Activated CD4-positive, CD25-positive, alpha-beta regulatory T cell treated with anti-CD3 and anti-CD28 coated beads, Interleukin-2, amount 50 U/mL, for 72 hours (primary cell): ENCODE results near the gene ERC2.

ENCODE experiments used
- DNase-seq: peaks from one replicate; pipeline ENCODE4 v3.0.0; 2021

ERC2 gene

DNA sequence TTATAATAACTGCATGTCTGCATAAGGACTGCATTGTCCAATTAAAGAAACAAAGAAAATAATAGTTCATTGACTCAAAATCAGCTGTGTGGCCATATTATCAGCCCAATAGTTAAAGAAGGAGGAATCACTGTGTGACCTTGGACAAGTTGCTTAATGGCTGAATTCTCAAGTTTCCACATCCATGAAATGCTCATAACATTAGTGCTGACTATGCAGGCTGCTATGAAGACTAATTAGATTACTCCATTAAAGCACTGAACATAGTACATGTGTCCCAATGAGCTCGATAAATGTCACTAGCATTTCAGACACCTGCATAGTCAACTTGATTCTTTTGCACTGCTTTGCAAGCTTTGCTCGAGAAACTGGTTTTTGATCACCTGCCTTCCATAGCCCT is 870.0 kb downstream of the ERC2 start:
- DNase-seq, result no peak

DNA sequence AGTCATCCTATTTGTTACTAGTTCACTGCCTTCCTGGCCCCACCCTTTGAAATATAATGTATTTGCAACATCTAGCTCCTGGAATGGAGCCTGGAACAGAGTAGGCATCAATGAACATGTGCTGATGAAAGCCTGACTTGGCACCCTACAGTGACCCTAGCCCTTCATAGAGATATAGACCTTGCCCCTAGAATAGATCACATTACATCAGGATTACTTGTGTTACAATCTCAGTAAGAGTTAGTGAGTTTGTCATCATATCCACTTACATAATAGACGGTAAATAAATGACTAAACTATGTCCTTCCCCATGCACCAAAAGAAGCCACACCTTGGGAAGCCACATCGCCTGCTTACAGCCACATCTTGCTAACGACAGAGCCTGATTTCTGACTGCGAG is 870.6 kb downstream of the ERC2 start:
- no peak for DNase-seq

DNA sequence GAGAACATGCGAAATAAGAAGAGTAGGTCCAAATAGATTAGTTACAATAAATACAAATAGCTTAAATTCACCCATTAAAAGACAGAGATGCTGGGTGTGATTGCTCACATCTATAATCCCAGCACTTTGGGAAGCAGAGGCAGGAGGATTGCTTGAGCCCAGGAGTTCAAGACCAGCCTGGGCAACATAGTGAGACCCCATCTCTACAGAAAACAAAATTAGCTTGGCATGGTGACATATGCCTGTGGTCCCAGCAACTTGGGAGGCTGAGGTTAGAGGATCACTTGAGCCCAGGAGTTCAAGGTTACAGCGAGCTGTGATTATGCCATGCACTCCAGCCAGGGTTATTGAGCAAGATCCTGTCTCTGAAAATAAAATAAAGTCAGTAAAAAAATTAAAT is 872.1 kb downstream of the ERC2 start:
- no peak for DNase-seq

DNA sequence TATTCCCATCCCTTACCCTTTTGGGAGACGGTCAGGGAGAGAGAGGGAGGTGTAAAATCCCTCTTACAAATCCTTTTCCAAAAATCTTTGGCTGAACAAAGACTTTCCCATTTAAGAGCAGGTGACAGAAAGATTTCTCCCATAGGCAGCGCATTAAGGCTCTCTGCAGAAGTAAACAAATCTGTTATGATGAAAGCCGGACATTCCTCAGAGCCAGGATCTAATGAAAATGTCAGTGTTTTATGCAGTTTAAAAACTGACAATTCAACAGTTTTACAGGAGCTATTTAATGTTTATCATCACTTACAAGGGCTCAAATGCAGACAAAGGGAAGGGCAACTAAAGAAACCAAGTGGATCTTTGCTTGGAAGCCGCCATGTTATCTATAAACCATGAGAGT is 872.8 kb downstream of the ERC2 start:
- DNase-seq, result no peak

DNA sequence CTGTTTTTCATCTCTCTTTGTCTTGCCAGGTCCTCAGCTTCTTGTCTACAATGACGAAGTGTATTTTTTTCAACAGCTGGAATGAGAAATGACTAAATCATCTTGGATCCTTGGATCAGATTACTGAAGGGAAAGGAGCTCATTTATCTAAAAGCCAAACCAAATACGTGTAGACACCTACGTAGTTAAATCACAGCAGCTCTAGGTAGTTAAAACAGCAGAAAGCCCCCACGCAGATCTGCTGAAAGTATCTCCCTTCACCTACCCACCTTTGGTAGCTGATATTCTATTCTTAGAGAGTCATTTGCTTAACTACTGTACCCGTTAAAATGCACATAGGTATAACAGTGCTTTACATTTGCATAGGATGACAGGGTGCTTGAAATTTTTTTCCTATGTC is 875.7 kb downstream of the ERC2 start:
- DNase-seq, result no peak

DNA sequence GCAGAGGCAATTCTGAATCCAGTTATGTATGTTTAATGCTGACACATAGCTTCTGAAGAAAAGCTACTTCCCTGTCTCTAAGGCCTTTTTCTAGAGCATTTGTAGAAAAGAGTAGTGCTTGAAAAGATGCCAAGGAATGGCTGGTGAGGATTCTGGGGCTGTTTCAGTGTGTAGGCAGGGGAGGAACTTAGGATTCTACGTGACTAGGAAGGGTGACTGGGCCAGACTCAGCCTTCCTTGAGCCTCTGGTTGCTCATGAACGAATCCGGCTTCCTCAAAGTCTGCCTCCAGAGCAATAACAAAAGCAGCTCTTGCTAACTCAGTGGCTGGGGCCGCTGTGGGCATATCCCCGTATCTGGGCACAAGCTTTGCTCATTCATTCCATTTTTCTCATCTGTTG is 876.4 kb downstream of the ERC2 start:
- no peak for DNase-seq

DNA sequence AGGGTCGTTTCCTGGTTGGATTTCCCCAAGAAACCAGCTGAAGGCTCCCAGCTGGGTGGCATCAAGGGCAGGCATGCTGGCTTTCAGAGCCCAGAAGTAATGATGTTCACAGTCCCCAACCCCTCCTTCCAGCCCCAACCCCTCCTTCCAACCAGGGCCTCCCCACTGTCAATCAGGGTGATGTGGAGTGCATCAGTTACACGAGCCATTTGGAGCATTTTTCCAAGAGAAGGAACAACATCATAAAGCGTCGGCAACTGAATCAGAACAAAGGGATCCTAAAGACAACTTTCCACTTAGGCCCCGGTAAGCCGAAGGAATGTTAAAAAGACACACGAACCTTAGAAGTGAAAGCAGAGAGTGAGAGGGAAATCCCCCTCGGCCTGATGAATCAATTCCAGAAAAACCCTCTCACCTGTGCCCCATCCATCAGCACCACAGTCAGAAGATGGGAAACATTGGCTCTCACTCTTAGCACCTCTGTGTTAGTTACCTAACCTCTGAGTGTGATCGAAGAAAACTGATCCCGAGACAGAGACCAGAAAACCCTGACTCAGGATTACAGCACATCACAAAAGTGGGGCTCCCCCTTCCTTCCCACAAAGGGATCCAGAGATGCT is 880.0 kb downstream of the ERC2 start:
- no peak for DNase-seq

DNA sequence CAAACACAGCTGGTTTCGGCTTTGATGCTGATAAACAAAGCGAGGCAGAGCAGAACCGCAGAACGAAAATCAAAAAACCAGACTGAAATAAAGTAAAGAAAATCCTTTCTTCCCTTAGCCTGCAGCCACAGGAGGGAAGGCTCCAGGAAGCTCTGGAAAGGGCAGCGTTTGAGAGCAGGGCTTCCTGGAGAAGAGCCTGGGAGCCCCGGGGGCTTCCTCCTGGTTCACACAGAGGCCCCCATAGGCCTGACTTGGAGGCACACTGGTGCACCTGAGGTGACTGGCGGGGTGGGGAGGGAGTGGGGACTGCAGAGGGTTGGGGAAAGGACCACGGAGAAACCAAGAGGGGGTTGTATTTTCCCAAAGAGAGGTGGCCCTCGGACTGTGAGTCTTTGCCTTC is 882.4 kb downstream of the ERC2 start:
- DNase-seq, result no peak

DNA sequence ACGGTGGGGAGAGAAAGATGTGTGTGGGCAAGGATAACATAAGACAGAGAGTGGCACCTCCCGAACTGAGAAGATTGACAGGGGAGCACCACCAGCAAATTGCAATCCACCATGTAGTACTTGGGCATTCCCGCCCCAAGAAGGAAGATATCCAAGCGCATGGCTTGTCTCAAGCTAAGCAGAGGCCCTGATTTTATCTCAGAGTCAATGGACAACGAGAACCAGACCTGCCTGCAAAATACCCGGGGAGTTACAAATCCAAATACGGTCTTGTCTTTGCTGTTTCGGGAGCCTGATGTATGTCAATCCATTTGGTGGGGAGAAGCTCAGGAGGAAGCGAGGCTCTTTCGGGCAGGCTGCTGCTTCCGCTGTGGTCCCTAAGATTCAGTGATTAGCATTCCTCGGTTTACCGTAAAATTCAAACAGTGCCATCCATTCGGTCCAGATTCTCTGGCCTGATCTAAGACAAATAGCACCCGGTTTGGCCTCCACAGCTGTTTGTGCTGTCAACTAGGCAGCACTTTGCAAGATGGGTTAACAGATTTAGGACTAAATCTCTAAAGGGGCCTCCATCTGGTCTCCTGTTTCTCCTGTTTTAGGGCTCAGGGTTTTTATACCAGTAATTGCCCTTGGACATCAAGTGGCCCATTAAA is 883.4 kb downstream of the ERC2 start:
- DNase-seq, result no peak

DNA sequence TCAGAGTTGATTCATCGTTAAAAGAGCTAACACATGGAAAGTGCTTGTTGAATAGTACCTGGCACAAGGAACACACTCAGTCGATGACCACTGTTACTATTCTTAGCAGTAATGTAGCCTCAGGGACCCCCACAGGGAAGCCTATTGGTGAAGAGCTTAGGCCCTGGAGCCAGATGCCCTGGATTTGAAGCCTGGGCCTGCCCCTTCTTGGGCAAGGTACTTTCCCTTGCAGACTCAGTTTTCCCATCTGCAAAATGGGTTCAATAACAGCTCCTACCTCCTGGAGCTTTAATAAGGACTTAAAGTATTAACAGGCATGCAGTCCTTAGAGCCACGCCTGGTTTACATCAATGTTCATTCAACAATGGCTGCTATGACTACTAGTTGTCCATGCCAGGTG is 884.2 kb downstream of the ERC2 start:
- no peak for DNase-seq

DNA sequence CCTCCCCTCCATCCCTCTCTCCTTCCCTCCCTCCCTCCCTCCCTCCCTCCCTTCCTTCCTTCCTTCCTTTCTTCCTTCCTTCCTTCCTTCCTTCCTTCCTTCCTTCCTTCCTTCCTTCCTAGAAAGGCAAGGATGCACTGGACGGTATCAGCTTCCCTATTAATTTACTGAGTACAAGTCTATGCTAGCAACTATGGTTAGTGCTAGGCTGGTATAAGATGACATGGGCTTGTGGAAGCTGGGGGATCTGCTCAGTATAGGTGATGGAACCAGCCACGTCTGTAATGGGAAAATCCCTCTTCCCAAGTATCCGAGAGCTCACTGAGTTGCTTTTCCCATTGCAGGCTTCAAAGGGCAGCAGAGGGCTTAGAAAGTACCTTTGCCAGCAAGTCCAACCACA is 884.8 kb downstream of the ERC2 start:
- no peak for DNase-seq

DNA sequence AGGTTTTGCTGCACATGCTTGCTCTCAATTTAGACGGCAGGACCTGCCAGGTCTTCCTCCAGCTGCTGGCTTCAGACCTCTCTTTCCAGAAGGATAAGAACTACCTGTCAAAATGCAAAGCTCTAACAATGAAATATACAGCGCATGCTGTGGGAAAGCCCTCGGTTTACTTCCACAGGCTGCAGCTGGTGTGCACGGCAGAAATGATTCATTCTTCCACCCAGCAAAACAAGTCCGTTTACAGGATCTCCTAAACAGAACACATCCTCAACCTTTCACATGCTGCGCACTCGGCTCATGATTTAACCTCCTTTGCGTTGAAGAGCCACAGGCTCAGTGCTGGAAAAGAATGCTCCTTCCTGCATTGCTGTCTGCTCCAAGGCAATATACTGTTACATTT is 888.8 kb downstream of the ERC2 start:
- no peak for DNase-seq

DNA sequence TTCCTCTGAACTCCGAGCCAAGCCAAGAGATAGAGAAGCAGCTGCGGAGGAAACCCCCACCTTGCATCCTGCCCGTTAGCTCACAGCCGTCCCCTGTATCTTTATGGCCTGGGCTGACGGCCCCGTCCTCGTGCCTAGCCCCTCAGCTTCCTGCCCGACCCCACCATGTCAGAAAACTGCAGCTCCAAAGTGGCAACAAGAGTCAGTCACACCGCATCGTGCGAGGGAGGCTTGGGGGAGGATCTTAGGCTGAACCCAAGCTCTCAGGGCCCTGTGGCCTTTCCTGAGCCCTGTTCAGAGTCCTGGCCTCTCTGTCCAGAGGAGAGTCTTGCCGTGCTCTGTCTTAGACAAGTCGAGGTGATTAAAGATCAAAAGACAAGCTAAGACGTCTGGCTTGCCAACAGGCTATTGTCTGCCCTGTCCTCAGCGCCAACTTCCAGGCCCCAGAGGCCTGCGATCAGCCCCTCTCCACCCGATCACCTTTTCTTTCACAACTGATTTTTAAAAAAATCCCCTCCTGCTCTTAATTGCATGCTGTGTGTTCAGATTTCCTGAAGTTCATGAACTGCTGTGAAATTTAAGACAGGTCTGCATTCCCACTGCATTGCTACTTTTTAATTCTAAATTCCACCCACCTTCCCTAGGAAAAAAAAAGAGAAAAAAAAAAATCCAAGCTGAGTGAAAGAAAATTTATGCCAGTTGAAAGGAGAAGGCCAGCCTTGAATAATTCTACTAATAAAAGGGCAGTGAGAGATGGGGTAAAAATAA is 891.5 kb downstream of the ERC2 start:
- DNase-seq, result no peak

DNA sequence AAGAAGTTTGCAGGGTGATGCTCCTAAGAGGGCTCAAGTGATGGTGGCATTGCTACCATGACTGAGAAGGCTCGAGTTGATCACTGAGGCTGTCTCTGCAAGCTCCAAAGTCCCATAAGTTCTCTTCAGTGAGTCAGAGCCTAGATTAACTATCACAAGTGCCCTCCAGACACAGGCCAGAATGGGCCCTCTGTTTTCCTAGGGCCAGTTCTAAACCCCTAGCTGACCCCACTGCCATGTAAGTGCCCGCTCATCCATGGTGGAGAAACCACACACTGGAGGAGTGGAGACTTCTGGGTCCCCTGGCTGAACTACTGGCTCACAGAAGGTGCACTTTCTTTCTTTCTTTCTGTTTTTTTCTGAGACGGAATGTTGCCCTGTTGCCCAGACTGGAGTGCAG is 893.6 kb downstream of the ERC2 start:
- no peak for DNase-seq

DNA sequence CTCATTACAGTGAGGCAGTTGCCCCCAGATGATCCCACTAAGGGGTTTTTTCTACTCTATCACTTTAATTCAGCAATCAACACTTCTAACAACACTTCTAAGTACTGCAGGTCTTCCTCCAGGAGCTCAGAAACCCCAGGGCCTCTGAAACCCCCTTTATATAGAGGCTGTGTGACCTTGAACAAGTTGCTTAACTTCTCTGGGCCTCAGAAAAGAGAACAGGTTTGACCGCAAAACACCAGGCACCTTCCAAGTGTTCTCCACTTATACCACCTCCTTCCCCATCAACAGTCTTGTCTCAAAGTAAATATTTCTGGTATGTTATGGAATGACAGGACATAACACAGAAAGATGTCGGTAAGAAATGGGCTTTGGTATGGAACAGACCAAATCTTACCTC is 895.5 kb downstream of the ERC2 start:
- DNase-seq, result no peak

DNA sequence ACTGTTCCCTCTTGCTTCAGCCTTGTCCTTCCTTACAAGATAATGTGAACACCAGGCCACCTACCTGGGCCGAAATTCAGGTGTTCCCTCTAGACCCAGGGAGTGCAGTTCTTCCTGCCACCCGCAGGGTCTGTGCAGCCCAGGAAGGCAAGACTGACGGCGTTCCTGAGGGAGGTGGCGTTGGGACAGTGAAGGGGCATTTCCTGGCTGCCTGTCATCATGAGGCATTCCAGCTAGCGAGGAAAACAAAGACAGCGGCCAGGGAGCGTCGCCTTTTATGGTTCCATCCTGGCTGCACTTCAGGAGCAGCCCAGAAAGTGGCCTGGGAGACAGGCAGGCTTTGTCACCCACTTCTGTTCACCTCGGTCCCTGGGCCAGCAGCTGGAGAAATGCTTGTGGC is 896.4 kb downstream of the ERC2 start:
- no peak for DNase-seq

DNA sequence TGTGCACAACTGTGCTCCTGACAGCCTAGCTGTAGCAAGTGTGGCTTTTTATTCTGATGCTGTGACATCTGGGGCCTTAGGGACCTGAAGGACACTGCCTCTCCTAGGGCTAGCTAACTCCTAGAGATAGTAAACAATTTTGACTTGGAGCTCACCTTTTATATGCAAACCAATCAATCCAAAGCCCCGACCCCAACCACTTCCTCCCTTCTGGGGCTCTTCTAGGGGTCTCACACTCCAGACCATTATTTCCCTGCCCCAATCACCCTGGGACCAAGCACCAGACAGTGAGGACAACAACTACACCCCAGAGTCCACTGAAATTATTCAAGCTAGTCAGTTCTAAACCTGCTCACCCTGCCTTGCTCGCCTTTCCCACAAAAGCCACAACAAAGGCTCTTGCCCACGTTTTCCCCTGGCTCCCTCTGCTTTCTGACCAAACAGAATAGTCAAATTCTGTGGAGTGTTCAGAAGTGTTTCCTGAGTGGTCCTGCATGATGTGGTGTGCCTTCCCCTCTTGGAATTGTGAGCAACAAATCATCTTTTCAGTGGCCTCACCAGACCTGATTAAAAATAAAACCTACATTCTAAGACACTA is 897.0 kb downstream of the ERC2 start:
- DNase-seq, result no peak

DNA sequence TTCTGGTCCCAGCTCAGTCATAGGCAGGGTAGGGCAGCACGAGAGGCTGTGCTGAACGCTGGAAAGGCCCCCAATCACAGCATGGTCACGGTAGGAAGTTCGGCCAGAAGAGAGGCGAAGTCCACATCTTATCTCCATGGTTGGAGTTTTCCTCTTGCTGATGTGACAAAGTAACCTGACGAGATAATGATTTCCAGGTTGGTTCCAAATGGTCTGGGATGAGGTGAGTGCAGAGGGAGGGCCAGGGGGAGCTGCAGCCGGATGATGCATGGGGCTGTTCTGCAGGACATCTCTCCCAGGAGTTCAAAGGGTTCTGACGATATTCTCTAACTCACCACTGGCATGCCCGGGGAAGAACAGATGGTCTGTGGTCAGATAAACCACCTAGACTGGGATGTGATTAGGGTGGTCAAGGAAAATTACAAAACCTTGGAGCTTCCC is 898.0 kb downstream of the ERC2 start:
- DNase-seq, result no peak

DNA sequence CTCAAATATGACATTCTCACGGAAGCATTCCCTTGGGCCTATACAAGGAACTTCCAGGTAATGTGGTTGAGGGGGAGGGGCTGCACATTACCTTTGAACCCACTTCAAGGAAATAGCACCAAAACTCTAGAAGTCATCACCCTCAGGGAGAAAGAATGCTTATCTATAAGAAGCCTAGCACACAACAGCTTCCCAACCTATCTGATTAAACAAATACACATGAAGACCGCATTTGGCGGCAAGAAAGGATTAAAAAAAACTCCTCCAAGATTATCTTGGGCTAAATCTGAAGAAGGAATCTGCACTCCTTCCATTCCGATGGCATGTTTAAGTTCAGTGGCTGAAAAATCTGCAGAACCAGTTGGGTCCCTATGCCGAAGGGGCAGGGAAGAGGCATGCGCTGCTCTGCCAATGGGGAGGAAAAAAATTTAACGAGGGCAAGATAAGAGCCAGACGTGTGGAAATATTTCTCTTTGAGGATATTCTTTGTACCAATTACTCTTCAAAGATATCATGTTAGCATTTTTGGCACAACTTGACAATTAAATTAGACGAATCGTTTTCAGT is 899.2 kb downstream of the ERC2 start:
- no peak for DNase-seq

DNA sequence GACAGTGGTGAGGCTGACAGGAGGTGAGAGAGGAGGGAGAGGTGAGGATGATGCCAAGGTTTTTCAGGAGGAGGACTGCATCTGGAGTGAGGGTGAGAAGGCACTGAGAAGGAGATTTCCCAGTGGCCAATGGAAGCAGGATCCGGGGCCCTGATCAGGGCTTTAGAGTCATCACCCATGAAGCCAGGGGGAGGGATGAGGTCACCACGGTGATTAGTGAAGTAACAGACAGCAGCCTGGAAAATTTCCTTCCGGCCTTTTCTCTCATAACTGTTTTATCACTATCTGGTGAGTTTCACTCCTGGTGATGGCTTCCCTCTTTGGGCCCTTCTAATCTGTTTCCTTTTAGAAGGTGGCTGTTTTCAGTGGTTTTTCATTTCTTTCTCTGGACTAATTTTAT is 900.7 kb downstream of the ERC2 start:
- DNase-seq, result no peak

DNA sequence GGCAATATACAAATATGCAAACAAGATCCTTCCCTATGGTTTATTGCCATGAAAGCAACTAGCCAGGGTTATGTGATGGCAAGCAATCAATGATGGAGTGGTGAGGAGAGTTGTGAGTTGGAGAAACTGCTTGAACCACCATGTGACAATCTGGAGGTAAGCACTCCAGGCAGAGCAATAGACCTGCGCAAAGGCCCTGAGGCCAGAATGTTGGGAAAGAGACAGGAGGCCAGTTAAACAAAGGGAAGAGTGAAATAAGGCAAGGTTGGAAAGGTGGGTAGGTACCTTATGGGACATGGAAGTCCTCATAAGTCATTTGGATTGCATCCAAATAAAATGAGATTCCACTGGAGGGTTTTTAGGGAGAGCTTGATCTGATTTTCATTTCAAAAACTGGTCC is 901.1 kb downstream of the ERC2 start:
- no peak for DNase-seq

DNA sequence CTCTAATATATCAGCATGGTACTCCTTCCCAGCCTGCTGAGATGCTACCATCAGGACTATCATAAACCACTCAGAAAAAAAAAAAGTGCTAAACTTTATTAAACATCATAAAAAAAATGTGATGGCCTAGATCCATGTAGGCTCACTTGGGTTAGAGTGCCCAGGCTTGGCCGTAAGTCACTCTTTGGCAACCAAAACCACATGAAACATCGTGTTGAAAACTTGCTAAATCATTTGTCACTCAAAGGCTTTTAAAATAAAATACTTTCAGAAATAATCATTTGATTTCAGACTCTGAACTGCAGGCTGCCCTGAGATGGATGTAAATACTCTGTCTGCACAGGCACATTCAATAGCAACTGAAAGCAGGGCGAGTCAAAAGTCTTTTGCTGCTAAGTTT is 902.7 kb downstream of the ERC2 start:
- no peak for DNase-seq

DNA sequence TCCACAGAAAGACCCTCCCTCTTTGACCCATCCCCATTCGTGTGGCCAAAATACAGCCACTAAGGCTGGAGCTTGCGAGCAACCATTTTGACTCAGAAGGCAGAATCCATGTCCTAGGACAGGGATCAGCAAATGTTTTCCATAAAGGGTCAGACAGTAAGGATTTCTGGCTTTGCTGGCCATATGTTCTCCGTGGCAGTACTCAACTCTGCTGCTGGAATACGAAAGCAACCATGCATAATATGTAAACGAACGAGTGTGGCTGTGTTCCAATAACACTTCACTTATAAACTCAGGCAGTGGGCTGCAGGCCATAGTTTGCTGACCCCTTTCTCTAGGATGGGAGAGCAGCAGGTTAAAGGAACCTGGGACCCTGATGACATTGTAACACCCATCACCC is 903.5 kb downstream of the ERC2 start:
- DNase-seq, result no peak

DNA sequence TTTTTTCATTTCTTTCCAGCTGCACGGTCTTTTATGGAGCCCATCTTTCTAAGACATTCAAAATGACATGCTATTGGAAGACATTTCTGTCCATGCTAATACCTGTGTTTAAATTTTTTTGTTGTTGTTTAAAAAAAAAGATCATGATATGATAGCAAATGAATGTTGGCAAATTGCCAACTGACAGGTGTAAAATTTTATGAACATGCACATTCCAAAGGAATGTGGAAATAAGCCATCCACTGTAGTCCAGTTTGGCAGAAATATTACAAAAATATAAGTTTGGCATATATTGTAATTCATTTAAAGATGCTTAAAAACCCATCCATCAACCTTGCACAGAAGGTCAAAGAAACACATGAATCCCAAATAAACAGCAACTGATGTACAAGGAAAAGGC is 905.6 kb downstream of the ERC2 start:
- no peak for DNase-seq
